Stimulated activated CD4-positive, alpha-beta T cell treated with anti-CD3 and anti-CD28 coated beads, Interleukin-1b, Interleukin-23, amount 100 ng/mL, for 24 hours (primary cell): Measurements from ENCODE around the gene PCNX2.
"Not testable (repeated sequence)": the region's sequence is repeated elsewhere in the genome, so short reads cannot be mapped to it uniquely, and the experiment has no call there.

Experiments used
- DNase-seq, 4 experiments: peaks; one replicate each; pipeline ENCODE4 v3.0.0-alpha.2; 2020; ENCODE audit warnings: low read depth in 4 of 4, low spot score in 1 of 4

Gene PCNX2

DNA sequence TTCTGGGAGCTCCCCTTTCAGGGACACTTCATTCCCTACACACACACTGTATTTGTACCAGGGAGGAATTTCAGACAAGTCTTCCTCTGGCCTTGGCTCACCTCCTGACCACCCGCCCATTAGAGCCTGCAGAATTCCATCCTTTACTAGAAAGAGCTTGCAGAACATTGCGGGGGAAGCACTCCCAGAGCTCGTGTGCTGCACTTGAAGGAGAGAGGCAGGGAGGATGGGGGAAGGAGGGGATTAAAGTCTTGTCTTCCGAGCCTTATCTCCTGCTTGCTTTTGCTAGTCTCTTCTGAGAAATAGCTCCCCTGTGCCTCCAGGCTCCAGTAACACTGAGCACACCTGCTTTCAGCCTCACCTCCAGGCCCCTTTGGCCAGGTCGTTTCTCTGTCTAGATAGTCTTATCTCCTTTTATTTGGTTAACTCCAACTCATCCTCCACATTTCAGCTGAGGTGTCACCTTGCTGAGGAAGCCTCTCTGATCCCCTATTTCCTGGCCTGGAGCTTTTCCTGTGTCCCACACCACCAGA, 62.0 kb downstream of the PCNX2 start:
- no peak for DNase-seq

- DNase-seq = no peak
Observed at GRCh38 chr1:233230011-233230410, 65.5 kb downstream of the PCNX2 start.

DNA sequence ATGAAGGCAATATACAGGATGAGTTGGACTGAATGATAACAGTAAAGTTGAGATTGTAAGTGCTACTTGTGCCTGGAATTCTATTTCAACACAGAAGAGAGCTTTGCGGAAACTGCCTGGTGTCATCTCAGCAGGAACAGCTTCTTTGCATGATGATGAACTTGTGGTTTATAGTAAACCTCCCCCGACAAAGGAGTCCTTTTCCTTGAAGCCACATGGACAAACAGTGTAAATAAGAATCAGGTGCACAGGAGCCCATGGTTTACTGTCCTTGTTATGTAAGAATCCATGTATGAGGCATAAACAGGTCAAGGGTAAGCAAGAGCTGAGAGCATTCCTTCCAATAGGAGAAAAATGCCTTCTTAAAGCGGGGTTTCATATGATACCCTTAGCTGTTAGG, 66.2 kb downstream of the PCNX2 start:
- DNase-seq = no peak

DNA sequence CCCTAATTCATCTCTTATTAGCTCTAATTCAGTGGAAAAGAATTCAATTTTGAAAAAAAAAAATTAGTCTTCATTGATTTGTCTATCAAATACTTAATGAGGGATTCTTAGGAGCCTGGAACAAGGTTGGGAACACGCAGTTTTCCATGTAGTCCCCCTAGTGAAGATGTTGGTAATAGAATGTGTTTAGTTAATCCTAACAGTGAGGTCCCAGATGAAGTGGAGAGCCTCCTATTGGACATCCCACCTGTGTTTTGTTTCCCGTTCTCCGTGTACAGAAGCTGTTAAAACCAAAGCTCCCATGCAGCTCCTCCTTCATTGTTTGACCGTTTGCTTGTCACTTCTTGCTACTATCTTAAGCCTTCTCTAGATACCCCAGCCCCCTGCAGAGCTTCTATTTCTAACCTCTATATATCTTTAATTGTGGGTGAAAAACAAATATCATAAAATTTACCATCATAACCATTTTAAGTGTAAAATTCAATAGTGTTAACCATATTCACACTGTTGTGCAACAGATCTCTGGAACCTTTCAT, 67.5 kb downstream of the PCNX2 start:
- no peak for DNase-seq

- DNase-seq = no peak
Observed at GRCh38 chr1:233224311-233224710, 71.2 kb downstream of the PCNX2 start.

DNA sequence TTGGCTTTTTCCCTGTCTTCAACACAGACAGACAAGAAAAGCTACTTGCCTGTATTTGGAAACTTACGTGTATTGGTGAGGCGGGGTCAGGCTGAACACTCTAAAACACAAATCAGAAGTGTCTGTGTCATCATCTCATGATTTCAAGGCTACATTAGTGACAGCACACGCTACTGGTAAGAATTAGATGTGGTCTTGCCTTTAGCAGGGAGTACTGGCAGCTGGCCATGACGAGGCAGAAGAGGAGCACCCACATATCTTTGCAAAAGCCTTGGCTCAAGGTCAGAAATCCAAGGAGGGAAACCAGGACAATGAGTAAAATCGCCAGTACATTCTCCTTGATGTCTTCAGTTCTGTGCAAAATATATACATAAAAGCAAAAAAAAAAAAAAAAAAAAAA, 77.7 kb downstream of the PCNX2 start:
- DNase-seq = no peak

DNA sequence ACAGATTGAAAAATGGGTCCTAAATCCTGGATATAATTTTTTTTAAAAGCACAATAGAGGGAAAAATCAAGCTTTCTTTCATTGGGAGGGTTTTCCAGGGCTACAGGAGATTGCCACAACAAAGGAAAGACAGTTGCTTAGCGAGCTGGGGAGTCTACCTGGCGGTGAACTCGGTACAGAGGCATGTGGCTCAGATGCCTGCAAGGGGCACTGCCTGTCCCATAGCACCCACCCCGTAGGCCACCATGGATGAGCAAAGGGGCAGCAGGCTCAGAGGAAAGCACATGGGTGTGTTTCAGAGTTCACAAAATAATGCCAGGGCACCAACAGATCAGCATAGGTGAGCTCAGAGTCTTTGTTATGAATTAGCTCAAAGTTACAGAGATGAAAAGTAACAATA, 79.5 kb downstream of the PCNX2 start:
- DNase-seq = no peak

DNA sequence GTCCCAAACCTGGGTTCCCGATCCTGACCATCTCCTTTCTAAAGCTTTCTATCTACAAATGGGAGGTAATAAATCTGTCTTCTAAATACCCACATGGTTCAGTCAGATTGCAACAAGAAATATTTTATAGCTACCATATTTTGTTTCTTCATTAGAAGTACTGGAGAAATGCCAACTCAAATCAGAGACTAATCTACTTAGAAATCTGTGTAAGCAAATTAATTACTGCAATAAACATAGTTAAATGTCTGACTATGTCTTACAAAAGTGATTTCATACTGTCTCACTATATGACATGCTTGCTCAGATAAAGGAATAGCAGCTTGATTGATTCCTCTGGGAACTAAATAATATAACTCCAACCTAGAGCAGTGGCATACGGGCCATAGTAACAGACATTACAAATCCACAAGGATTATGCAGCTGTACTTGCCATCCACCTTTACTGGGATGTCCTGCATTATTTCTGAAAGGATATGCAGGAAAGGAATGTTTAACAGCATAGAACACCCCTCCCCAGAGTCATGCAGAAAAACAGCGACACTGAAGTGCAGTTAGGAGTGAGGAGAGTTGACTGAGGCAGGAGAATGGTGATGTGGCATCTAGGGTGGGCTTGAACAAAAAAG, 80.3 kb downstream of the PCNX2 start:
- no peak for DNase-seq

GRCh38 chr1:233211595-233211994, 83.9 kb downstream of the PCNX2 start:
- DNase-seq = no peak

GRCh38 chr1:233211106-233211505, 84.4 kb downstream of the PCNX2 start:
- DNase-seq = no peak

DNA sequence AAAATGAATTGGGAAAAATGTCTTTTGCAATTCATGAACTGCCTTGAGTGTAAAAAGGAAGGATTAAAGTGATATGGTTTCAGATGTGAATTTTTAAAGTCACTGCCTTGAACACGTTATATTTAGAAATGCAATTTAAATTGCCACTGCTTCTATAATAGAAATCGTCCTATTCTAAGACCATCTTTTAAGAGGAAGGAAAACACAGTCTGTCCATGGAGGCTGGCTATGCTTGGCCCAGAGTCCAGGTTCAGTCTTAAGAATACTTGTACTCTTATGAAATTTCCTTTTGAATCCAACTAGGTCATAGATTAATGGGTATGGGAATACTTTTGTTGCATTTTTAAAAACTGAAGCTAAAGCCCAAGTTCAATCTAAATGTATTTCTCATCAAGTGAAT, 86.0 kb downstream of the PCNX2 start:
- no peak for DNase-seq

GRCh38 chr1:233208687-233209086, 86.8 kb downstream of the PCNX2 start:
- DNase-seq = no peak

DNA sequence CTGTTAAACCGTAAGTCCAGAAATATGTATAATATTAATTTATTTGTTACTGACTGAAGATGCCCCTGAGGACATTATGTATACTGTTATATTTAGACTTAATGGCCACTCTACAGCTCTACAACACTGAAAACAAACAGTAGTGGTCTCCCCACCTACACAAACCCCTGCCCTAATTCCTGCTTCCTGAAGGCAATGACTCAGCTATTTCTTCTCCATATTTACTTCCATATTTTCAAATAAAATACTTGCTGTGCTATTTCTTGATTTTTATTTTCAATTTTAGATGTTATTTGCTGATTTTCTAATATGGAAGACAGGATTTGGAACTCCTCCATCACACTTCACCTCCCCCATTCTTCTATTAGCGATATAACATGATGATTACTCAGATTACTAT, 97.6 kb downstream of the PCNX2 start:
- no peak for DNase-seq

GRCh38 chr1:233193741-233194140, 101.8 kb downstream of the PCNX2 start:
- DNase-seq = no peak

GRCh38 chr1:233190987-233191386, 104.5 kb downstream of the PCNX2 start:
- DNase-seq = no peak

- DNase-seq = no peak
Observed at GRCh38 chr1:233189526-233189925, 106.0 kb downstream of the PCNX2 start.

DNA sequence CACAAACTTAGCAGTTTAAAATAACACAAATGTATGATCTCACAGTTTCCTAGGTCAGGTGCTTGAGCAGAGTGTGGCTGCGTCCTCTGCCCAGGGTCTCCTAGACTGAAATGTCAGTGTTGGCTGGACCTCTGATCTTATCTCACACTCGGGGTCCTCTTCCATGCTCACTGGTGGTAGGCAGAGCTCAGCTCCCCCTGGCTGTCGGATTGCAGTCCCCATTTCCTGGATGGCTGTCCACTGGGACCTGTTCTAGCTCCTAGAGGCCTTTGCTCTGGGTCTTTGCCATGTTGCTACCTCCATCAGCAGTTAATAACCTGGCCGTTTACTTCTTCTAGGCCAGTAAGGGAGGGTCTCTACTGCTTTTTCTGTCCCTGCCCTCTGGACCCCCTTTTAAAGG, 107.5 kb downstream of the PCNX2 start:
- no peak for DNase-seq

GRCh38 chr1:233183226-233184020, 112.1 kb downstream of the PCNX2 start:
- DNase-seq = no peak

GRCh38 chr1:233182587-233182986, 112.9 kb downstream of the PCNX2 start:
- no peak for DNase-seq

DNA sequence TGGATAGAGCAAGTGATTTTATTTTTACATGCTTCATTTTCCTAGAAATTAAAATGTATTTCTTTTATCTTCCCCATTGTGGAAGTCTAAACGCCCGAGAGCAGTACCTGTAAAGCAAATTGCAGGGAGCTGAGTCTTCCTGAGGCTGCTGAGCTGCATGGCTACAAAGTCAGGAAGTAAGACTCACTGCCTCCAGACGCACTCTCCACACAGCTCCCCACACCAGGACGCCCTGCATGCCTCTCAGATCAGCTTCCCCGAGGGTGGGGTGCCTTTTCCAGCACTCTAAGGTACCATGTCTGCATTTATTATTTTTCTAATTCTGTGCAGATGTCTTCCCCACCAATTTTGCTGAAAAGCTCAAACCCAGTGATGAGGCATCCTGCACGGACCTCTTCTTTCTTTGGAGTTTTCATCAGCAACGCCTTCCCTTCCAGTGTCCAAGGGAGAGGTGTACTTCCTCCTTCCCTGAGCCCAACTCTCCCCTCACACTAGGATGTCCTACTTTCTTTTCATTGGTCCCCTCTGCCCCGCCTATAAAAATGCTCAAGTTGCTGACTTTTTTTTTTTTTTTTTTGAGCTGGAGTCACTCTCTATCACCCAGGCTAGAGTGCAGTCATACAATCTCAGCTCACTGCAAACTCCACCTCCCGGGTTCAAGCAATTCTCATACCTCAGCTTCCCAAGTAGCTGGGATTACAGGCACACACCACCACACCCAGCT, 114.7 kb downstream of the PCNX2 start:
- DNase-seq = no peak

GRCh38 chr1:233179638-233180037, 115.9 kb downstream of the PCNX2 start:
- DNase-seq = not testable (repeated sequence)

GRCh38 chr1:233172201-233172600, 123.3 kb downstream of the PCNX2 start:
- no peak for DNase-seq
